NCI-H1930 (cell line): ENCODE results near the gene HP1BP3.
"Not testable (repeated sequence)": the region's sequence is repeated elsewhere in the genome, so short reads cannot be mapped to it uniquely, and the experiment has no call there.

Experiments
- DNase-seq, 2 experiments: peaks; one replicate each; lab custom pipeline; 2025; lab: John Stamatoyannopoulos, UW

HP1BP3 gene, protein sequence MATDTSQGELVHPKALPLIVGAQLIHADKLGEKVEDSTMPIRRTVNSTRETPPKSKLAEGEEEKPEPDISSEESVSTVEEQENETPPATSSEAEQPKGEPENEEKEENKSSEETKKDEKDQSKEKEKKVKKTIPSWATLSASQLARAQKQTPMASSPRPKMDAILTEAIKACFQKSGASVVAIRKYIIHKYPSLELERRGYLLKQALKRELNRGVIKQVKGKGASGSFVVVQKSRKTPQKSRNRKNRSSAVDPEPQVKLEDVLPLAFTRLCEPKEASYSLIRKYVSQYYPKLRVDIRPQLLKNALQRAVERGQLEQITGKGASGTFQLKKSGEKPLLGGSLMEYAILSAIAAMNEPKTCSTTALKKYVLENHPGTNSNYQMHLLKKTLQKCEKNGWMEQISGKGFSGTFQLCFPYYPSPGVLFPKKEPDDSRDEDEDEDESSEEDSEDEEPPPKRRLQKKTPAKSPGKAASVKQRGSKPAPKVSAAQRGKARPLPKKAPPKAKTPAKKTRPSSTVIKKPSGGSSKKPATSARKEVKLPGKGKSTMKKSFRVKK

DNA sequence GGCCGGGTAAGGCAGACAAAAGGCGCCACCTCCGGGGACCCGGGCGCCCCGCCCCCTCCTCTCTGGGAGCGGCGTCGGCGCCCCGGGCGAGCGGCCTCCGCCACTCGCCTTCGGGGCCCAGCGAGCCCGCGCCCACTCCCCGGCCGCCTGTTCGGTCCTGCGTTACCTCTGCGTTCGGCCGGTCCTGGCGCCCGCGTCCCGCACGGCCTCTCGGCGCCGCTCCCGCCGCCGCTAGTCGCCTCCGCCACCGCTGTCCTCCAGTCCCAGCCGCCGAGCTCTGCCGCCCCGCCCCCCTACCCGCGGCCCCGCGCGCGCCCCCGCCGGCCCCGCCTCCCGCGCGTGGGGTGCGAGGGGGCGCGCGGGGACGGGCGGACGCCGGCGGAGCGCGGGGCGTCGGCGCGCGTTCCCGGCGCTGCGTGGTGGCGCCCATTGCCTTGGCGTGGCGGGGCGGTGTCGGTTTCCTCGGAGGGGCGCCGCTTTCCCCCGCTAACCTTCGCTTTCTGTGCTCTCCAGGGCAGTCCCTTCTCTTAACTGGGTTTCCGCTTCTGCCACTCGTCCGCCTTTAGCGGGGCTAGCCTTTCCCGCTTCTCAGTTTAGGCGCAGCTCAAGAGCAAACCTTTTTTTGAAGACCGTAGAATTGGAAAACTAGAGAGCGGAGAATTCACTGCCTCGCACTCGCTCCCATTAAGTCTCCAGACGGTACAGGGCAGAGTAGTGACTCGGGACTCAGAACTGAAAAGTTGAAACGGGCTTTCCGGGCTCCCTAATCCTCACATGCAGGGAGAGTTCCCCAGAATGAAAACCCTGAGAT, at the start of gene HP1BP3:
HP1BP3 (minus strand) TSS at position 279 of the 811 bp plus-strand sequence. CDS start 6,867 bp downstream, outside the sequence.
- DNase-seq, result peak; percentile 62 to 72

DNA sequence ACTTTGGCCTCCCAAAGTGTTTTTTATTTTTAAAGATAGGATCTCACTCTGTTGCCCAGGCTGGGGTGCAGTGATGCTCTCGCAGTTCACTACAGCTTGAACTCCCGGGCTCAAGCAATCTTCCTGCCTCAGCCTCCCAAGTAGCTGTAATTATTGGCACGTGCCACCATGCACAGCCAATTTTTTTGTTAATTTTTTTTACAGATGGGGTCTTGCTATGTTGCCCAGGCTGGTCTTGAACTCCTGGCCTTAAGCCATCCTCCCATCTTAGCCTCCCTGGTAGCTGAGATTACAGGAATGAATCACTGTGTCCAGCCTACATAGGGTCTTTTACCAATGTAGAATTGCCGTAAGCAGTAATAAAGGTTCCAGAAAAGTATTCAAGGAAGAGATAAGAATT, 49.1 kb upstream of the HP1BP3 start:
- DNase-seq, result no peak

DNA sequence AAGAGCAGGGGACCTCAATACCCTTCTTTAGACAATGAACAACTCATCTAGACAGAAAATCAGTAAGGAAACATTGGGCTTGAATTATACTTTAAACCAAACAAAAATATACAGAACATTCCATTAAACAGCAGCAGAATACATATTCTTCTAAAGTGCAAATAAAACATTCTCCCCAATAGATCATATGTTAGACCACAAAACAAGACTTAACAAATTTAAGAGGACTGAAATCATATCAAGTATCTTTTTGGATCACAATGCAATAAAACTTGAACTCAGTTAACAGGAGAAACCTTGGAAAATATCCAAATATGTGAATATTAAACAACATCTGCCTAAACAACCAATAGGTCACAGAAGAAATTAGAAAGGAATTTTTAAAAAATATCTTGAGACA, 47.7 kb upstream of the HP1BP3 start:
- DNase-seq, result no peak

DNA sequence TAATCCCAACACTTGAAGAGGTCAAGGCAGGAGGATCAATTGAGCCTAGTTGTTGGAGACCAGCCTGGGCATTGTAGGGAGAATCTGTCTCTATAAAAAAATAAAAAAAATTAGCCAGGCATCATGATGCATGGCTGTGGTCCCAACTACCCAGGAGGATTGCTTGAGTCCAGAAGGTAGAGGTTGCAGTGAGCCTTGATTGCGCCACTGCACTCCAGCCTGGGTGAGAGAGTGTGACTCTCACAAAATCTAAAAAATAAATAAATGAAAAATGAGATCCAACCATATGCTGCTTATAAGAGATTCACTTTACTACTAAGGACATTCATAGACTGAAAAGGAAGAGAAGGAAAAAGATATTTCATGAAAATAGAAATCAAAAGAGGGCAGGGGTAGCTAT, 47.1 kb upstream of the HP1BP3 start:
- no peak for DNase-seq

DNA sequence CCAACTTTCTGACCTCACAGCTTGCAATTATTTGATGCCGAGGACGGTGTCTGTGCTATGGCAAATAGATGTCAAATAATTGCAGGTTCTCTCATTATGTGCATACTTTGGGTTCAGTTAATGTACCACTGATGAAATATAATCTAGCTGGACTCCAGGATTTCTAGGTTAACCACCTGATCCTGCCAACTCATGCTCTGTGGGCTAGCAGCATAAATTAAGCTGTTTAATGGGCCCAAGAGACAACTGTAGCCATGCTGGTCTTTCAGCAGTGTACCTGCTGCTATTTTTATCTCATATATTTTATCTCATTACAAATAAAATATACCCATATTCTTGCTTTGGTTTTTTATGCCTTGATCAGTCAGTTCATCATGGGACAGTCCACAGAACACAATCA, 43.3 kb upstream of the HP1BP3 start:
- DNase-seq, result no peak

DNA sequence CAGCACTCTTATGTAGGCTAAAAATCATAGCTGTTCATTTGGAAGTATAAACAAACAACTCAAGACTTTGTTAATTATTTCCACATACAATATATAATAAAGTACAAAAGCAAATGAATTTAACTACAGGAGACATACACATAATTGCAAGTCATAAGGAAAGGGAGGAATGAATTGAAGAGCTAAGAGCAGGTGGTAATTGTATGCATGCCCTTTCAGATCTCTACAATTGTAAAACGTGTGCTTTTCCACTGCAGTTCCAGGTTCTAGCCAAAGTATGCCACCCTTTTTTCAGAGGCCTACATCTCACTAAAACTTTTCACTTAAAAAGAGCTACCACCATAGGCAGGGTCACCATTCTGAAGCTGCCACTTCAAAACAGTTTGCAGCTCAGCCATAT, 42.8 kb upstream of the HP1BP3 start:
- DNase-seq, result no peak

DNA sequence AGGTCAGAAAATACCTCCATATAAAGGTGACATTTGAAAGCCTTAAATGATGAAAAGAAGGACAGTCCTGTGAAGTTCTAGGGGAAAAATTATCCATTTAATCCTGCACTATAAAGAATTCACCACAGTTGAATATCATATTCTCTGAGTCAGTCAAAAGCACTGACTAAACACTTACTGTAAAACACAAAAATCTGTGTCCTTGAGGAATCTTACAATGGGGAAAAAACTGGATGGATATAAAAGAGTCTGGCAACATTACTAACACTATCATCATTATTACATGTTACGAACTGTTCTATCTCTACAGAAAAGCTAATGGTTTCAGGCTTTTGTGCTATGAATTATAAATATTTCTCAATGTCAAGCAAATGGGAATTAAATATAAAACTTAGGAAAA, 42.4 kb upstream of the HP1BP3 start:
- no peak for DNase-seq

DNA sequence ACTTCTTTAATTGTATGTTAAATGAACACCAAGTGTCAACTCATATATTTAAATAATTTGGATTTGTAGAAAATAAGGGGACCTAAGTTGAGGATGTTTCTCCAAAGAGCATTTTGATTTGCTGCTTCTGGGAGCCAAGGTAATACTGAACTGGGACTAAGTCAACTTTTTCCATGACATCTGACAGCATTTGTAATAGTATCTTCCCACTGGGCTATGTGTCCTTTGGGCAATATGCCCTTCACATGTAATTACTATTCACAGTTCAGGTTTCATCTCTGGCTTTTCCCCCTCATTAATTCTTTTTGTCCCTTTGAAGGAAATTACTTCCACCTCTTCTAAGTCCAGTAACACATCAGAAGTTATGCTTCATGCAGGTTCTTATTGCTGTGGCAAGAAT, 36.7 kb upstream of the HP1BP3 start:
- DNase-seq, result no peak

DNA sequence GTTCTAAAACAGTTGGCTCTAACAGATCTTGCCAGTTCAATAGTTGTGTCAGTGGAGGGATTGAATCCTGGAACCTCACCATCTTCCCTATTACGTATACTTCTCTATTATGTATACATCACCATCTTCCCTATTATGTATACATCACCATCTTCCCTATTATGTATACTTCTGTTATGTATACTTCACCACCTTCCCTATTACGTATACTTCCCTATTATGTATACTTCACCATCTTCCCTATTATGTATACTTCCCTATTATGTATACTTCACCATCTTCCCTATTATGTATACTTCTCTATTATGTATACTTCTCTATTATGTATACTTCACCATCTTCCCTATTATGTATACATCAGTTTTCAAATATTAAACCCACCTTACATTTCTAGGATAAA, 34.4 kb upstream of the HP1BP3 start:
- no peak for DNase-seq

DNA sequence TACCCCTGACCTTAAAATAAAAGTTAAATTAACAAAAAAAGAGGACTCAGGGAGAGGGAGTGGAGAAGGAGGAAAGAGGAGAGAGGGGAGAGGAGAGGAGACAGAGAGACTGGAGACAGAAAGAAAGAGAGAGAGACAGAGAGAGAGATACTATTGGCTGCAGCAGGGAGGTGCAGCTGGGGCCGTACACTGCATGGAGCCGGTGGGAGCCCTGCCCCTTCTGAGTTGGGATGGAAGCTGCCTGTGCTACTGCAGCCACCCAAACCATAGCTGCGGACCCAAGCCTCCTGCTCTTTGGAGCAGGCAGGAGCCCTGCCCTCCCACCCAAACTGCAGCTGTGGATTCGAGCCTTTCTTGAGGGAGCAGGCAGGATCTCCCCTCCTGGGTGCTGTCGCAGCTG, 32.7 kb upstream of the HP1BP3 start:
- no peak for DNase-seq

DNA sequence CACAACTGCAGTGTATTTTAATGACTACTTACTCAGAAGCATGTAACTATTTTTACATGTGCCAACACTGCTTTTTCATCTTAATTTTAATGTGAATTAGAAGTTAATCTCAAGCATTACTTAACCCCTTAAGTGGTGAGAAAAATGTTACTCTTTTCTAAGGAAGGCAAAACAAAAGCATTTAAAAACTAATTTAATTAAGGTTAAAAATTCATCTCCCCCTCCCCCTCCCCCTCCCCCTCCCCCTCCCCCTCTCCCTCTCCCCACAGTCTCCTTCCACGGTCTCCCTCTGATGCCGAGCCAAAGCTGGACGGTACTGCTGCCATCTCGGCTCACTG, 27.4 kb upstream of the HP1BP3 start:
- DNase-seq, result no peak

DNA sequence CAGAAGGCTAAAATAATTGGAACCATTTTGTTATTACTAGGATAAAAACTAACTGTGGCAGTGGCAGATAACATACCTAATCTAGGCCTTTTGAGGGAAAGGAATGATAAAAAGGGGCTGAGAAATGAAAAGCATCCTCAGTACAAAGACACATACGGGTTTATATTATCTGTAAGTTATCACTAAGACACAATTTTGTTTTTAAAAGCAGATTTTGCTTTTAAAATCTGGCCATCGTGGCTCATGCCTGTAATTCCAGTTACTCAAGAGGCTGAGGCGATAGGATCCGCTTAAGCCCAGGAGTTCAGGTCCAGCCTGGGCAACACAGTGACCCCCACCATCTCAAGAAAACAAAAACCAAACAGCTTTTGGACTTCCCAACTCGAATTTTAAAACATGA, 24.8 kb upstream of the HP1BP3 start:
- no peak for DNase-seq

DNA sequence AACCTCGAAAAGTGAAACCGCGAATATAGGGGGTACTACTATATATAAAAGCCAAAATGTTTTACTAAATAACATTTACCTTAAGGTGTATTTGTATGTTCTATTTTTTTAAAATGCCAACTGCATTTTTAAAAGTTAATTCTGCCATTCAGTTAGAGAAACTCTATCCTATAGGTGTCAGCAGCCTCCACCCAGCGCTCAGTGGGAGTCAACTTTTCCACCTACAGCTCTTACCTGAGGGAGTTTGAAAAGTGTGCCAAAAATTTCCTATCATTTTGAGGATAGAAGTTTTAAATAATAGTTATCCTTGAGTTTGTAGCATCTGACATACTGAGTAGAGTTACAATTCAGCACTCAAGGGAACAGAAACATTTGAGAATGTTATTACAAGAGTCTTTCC, 6.1 kb upstream of the HP1BP3 start:
- no peak for DNase-seq

DNA sequence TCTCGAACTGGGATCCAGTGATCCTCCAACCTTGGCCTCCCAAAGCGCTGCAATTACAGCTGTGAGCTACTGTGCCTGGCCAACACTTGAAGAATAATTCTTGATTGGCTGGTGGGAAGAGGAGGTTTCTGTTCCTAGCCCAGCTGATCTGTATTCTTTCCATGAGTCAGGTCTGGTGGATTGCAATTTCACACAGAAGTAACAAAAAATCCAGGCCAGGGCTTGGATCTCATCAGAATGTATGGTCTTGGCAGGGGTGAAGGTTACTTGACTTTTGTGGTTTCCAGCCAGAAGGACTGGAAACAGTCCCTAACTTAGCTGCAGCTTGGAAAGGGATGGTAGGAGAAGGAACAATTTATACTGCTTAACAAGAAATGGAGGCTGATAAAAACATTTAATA, 5.1 kb upstream of the HP1BP3 start:
- DNase-seq, result no peak

DNA sequence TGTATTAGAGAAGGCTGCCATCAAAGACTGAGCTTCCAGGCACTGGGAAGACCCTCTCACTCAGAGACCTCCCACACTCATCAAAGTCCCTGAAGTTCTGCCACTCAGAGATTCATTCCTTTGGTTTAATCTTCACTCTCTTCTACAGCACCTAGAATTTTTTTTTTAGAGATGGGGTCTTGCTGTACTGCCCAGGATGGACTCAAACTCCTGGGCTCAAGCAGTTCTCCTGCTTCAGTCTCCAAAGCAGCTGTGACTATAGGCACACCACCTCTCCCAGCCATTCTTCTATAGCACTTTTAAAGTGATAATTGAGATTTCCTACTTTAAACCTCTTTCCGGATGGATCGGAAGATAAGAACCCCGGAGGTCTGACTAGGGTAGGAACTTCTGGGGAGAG, 3.7 kb upstream of the HP1BP3 start:
- no peak for DNase-seq

DNA sequence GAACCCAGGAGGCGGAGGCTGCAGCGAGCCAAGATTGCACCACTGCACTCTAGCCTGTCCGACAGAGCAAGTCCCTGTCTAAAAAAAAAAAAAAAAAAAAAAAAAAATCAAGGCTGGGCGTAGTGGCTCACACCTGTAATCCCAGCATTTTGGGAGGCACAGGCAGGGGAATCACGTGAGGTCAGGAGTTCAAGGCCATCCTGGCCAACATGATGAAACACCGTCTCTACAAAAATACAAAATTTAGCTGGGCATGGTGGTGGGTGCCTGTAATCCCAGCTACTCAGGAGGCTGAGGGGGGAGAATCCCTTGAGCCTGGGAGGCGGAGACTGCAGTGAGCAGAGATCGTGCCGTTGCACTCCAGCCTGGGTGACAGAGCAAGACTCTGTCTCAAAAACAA, 2.5 kb upstream of the HP1BP3 start:
- DNase-seq, result not testable (repeated sequence)

DNA sequence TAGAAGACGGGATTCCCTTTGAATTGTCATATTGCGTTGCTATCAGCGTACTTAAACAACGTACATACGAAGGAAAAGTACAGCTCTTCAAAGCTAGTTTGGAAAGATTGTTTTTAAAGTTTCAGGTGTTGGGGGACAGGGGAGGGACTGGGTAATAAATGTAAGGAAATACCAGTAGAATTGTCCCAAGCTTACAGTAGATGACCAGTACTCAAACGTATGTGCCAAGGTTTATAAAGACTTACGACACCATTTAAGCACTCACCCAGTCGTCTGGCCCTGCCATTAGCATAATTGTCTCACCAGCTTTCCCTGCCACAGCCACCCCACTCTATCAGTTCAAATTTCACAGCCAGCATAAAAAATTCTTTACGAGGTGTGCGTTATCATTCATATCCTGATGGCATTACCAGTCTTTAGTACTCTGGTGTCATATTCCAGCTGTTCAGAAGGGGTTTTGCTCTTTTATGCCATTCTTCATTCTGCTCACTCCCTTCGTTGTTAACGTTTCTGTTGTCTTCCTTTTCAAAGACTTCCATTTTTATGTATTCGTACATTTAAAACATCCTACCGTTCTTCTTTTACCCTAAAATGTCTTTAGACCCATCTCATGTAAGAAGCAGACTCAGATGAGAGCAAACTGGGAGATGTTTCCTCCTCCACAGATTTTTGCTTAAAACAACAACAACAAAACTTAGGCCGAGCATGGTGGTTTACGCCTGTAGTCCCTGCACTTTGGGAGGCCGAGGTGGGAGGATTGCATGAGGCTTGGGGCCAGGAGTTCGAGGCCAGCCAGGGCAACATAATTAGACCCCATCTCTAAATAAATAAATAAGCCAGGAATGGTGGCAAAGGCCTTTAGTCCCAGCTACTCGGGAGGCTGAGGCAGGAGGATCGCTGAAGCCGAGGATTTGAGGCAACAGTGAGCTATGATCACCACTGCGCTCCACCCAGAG, 1.0 kb upstream of the HP1BP3 start:
- DNase-seq, result no peak

DNA sequence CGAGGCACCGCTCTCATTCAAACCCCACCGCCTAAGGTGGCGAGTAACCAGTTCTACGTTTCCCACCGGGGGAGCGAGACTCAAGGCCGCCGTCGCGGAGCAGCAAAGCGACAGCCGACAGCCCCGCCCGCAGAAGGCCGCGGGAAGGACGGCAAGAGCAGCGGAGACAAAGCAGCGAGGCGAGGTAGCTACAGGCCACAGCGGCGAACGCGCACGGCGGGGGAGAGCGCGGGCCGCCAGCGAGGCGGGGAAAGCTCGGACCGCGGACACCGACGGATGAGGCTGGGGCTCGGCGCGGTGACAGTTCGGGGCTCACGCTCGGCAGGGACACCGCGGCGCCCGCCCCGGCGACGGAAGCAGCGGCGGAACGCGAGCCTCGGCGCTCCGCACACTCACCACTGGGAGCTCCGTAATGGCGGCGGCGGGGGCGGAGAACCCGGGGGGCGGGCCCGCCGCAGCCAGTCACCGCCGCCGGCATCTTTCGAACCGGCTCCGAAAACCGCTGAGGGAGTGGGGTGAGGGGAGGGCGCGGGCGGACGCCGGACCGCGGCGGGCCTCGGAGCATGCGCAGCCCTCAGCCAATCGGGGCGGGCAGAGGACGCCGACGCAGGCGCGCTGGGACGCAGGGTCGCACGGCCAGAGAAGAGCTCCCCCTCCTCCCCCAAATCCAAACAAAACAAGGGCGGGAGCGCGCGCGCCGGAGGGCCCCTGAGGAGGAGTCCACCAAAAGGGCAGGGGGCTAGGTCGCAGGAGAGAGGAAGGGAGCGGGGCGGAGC, 666 bp downstream of the HP1BP3 start:
- DNase-seq, result peak; percentile 94 to 96

DNA sequence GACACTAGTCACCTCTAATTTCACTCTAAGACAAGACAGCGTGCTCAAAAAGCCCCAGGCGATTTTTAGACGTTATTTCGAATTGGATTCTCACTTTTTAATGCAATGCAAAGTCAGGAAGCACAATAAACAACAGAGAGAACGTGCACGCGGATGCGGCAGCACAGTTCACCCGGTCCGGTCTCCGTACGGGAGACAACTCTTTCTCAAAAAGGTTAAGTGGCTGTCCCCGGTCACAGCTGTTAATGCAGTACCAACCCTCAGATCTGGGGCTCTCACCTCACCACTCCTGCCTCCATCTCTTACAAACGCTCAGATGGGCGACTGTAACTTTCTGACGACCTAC, 1.2 kb downstream of the HP1BP3 start:
- no peak for DNase-seq

DNA sequence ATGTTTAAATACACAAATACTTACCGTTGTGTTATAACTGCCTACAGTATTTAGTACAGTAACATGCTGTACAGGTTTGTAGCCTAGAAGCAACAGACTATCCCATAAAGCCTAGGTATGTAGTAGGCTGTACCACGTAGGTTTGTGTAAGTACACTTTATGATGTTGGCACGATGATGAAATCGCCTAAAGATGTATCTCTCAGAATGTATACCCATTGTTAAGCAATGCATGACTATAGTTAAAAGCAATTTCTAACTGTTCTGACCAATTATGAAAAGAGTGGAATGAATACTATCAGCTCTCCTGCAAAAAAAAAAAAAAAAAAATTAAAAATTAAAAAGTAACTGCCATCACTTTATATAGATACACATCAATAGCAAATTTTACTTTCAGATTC, 11.4 kb downstream of the HP1BP3 start:
- no peak for DNase-seq

DNA sequence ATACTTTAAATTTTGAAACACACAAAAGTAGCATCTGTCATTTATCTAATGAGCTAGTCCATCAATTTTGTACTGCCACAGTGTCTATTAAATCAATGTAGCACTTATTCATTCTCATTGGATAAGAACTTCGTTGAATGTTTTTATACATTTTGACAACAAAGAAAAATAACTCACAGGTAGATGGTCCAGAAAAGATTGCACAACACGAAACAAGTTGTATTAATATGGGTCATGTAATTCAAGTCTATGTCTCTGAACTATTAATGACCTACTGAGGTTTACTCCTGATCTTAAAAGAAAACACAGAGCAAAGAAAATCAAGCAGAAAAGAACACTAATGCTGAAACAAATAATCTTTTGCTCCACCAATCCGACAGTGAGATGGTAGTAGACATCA, 15.3 kb downstream of the HP1BP3 start:
- no peak for DNase-seq
